Stomach (tissue), 9 donors: Measurements from ENCODE around the gene FOXO6. TPM values are rescaled to one million over a fixed set of nuclear protein-coding genes. Genes with fewer than 3 reads are reported as not detected.

Experiments used
- DNase-seq, 2 donors: peaks; one replicate each; pipeline versions ENCODE4 v3.0.0 to v3.0.0-alpha.2; 2013 to 2019
- H3K27ac ChIP-seq, 5 donors: fragments of 200-600 bp in 4 of 5; sonication (generic) in 4 of 5; one replicate each; pipeline ENCODE4 v1.5.1; 2013 to 2019; ENCODE audit warnings: mild to moderate bottlenecking in 1 of 5, moderate library complexity in 1 of 5
- H3K27me3 ChIP-seq, 3 donors: fragments of 200-600 bp; sonication (generic); one replicate each; pipeline ENCODE4 v1.5.1; 2017 to 2019; ENCODE audit warnings: mixed run types in 1 of 3
- H3K36me3 ChIP-seq, 4 donors: fragments of 200-600 bp; sonication (generic); 1 replicate in 3 of 4; 2 replicates in 1 of 4; pipeline ENCODE4 v1.5.1; 2016 to 2019
- H3K4me1 ChIP-seq, 4 donors: fragments of 200-600 bp; sonication (generic); one replicate each; pipeline ENCODE4 v1.5.1; 2016 to 2019
- H3K4me3 ChIP-seq, 4 donors: fragments of 200-600 bp; sonication (generic) in 3 of 4; one replicate each; pipeline ENCODE4 v1.5.1; 2016 to 2019; ENCODE audit warnings: mild to moderate bottlenecking in 1 of 4
- H3K9me3 ChIP-seq, 4 donors: fragments of 200-600 bp; sonication (generic); one replicate each; pipeline ENCODE4 v1.5.1; 2016 to 2019
- EP300 ChIP-seq: sonication (generic); formaldehyde crosslinking; IDR thresholded peaks from one replicate; pipeline ENCODE4 v1.6.1; 2017; ENCODE audit warnings: antibody characterized with exemption
- POLR2A ChIP-seq, 4 donors: fragments of 450-650 bp; IDR thresholded peaks; one replicate each; pipeline ENCODE4 v1.6.1; 2016; ENCODE audit warnings: antibody characterized with exemption in 4 of 4, control low read depth in 2 of 4, mild to moderate bottlenecking in 1 of 4, moderate library complexity in 1 of 4
- POLR2AphosphoS5 ChIP-seq, 3 donors: sonication (generic); formaldehyde crosslinking; IDR thresholded peaks; one replicate each; pipeline ENCODE4 v1.6.1; 2016; ENCODE audit warnings: antibody characterized with exemption in 3 of 3
- WGBS, 5 donors: extraction: QIAGEN DNeasy Blood & Tissue Kit in 3 of 5; methylation state at CpG; one replicate each; pipeline versions ENCODE4 v1.1.5 to v1.1.7; 2013 to 2018; 5-methylcytosine and 5-hydroxymethylcytosine counted together
- intact Hi-C: fragments of 100-400 bp; cut with DNase I; formaldehyde crosslinking; loops from one replicate; pipeline ENCODE4 v1.15.1; 2023; ENCODE audit warnings: low total_unique reads
- polyA plus RNA-seq, 3 donors: library from polyadenylated mRNA; stranded (reverse); fragments of 200-250 nt; gene quantifications; one replicate each; pipeline ENCODE4 v1.2.3, GENCODE V29; 2013
- total RNA-seq, 5 donors: library from RNA; depleted of rRNA; stranded (reverse); fragments of >200 nt; gene quantifications; one replicate each; pipeline versions ENCODE4 v1.1.0 to v1.2.3, GENCODE V29; 2014 to 2016
- TF ChIP-seq, protein P1 (sequence below), 7 experiments: fragments of 450-650 bp in 4 of 7; fragments of 200-600 bp in 3 of 7; sonication (generic) in 3 of 7; IDR thresholded peaks; one replicate each; pipeline ENCODE4 v1.5.1; 2016 to 2019; ENCODE audit warnings: antibody characterized with exemption in 7 of 7, control low read depth in 2 of 7, mild to moderate bottlenecking in 1 of 7
- donor health status: healthy with polysubstance abuse.
- donor health status: Bipolar disorder and iron deficiency.
- donor health status: healthy.

The FOXO6 gene
- total and polyA plus RNA-seq, 8 donors: under 0.01 to 1.1 (median 0.60) TPM; not detected in 4

DNA sequence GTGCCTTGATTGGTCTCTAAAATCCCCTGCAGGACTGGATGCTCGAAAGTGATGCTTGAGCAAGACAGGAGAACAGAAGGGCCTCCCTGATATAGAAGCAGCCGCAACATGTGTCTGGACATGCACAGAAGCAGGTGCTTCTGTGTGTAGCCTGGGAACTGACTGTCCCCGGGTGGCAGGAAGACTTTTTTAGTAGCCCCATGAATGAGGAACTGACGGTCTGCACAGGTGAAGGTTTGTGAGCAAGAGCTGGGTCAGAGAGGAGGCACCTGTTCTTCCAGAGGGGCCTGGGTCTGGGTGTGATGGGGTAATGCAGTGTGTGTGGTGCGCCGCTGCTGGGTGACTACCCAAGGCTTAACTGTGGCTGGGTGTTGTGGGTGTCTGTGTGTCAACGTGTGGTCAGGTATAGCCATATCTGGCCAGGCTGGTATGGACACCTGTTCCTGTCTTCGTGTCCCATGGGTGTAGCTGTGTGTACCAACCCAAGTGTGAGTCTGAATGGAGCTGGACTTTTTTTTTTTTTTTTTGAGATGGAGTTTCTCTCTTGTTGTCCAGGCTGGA, 39.1 kb upstream of the FOXO6 start:
- TF ChIP-seq, protein P1, sequence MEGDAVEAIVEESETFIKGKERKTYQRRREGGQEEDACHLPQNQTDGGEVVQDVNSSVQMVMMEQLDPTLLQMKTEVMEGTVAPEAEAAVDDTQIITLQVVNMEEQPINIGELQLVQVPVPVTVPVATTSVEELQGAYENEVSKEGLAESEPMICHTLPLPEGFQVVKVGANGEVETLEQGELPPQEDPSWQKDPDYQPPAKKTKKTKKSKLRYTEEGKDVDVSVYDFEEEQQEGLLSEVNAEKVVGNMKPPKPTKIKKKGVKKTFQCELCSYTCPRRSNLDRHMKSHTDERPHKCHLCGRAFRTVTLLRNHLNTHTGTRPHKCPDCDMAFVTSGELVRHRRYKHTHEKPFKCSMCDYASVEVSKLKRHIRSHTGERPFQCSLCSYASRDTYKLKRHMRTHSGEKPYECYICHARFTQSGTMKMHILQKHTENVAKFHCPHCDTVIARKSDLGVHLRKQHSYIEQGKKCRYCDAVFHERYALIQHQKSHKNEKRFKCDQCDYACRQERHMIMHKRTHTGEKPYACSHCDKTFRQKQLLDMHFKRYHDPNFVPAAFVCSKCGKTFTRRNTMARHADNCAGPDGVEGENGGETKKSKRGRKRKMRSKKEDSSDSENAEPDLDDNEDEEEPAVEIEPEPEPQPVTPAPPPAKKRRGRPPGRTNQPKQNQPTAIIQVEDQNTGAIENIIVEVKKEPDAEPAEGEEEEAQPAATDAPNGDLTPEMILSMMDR (IDR thresholded peaks at IDR 0.05): no peak
- TF ChIP-seq EP300 (no peak), POLR2A (IDR thresholded peaks at IDR 0.05) (no peak), POLR2AphosphoS5 (IDR thresholded peaks at IDR 0.05) (no peak)
- Histone ChIP-seq H3K9me3 (no peaks in the 10 kb centered on the region), H3K27me3 (peaks cover 0 to 5% (median 0%) of the 10 kb centered on the region in 3 donors), H3K4me1 (peaks cover 0 to 13% (median 10%) of the 10 kb centered on the region in 4 donors), H3K4me3 (no peak overlapping the region), H3K36me3 (no peaks in the 10 kb centered on the region), H3K27ac (no peak overlapping the region)
- DNase-seq: no peak
- 87 to 95% (median 93%) methylated on average over 8 of the region's 8 CpGs for WGBS, 5 donors
- intact Hi-C loops: no loop called here

DNA sequence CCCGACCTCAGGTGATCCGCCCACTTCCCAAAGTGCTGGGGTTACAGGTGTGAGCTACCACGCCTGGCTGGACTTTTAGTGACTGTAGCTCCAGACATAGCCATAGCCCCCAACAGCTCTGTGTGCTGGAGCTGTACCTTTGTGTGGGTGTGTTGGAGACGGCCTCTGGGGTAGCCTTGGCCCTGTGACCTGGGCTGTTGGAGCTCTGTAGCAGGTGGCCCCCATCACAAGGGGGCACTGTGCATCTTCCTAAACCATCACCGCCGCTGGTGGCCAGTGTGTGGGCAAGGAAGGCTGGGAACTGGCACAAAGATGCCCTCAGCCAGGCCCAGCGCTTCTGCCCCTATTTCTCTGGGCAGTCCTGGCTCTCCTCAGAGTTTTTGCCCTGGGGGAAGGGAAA, 38.4 kb upstream of the FOXO6 start:
- Histone ChIP-seq H3K27ac (no peak overlapping the region), H3K4me1 (peaks cover 0 to 13% (median 10%) of the 10 kb centered on the region in 4 donors), H3K4me3 (no peak overlapping the region), H3K9me3 (no peaks in the 10 kb centered on the region), H3K27me3 (peaks cover 0 to 5% (median 0%) of the 10 kb centered on the region in 3 donors), H3K36me3 (no peaks in the 10 kb centered on the region)
- WGBS, 5 donors: 59 to 73% (median 64%) methylated on average over 7 of the region's 7 CpGs
- intact Hi-C loops: no loop called here
- DNase-seq: peak; percentile 67 to 71
- TF ChIP-seq, protein P1 (IDR thresholded peaks at IDR 0.05): peak in 4 of 7 experiments; percentile 13 to 61 (median 48)
- TF ChIP-seq POLR2A (IDR thresholded peaks at IDR 0.05): no peak

DNA sequence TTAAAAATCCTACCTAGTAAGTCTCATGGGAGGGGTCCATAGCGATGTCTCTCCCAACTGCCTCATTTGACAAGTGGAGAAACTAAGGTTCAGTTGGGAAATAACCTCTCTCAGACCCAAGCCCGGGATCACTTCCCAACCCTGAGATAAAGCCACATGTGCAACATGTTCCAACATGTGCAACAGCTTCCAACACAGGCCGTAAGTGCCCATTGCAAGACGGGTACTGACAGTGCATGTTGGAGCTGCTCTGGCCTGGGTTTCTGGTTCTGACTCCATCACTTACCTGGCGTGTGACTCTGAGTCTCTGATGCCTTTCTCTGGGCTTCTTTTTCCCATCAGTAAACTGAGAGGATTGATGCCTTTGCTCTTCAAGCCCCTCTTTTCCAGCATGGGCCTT, 38.0 kb upstream of the FOXO6 start:
- Histone ChIP-seq H3K36me3 (no peaks in the 10 kb centered on the region), H3K4me3 (no peak overlapping the region), H3K27ac (no peak overlapping the region), H3K4me1 (peaks cover 0 to 13% (median 10%) of the 10 kb centered on the region in 4 donors), H3K27me3 (peaks cover 0 to 5% (median 0%) of the 10 kb centered on the region in 3 donors), H3K9me3 (no peaks in the 10 kb centered on the region)
- WGBS, 5 donors: 86 to 95% (median 88%) methylated on average over 5 of the region's 5 CpGs
- intact Hi-C loops: no loop called here
- DNase-seq: no peak
- TF ChIP-seq POLR2A (IDR thresholded peaks at IDR 0.05) (no peak), POLR2AphosphoS5 (IDR thresholded peaks at IDR 0.05) (no peak)

DNA sequence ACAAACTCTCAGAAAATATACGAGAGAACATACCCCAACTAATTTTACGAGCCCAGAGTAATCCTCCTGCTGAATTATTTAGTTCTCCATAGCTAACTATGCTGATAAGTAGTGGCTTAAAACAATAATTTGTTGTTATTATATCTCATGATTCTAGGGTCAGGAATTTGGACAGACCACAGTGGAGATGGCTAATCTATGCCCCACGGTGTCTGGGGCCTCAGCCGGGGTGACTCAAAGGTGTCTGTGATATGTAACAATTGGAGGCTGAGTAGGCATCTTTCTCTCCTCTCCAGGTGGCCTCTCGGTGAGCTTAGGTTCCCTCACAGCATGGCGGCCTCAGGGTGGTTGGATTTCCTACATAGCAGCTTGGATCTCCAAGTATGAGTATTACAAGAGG, 35.4 kb upstream of the FOXO6 start:
- H3K4me1 ChIP-seq: no peaks in the 10 kb centered on the region
- TF ChIP-seq, protein P1 (IDR thresholded peaks at IDR 0.05): no peak
- TF ChIP-seq POLR2A (IDR thresholded peaks at IDR 0.05) (no peak), EP300 (no peak), POLR2AphosphoS5 (IDR thresholded peaks at IDR 0.05) (no peak)
- no peaks in the 10 kb centered on the region for H3K9me3 ChIP-seq
- no peak for DNase-seq
- no peak overlapping the region for H3K4me3 ChIP-seq
- no peak overlapping the region for H3K27ac ChIP-seq
- WGBS, 5 donors: 82 to 89% (median 89%) methylated on average over 6 of the region's 6 CpGs
- H3K36me3 ChIP-seq: no peaks in the 10 kb centered on the region
- H3K27me3 ChIP-seq: peaks cover 0 to 5% (median 0%) of the 10 kb centered on the region in 3 donors
- intact Hi-C loops: no loop called here

DNA sequence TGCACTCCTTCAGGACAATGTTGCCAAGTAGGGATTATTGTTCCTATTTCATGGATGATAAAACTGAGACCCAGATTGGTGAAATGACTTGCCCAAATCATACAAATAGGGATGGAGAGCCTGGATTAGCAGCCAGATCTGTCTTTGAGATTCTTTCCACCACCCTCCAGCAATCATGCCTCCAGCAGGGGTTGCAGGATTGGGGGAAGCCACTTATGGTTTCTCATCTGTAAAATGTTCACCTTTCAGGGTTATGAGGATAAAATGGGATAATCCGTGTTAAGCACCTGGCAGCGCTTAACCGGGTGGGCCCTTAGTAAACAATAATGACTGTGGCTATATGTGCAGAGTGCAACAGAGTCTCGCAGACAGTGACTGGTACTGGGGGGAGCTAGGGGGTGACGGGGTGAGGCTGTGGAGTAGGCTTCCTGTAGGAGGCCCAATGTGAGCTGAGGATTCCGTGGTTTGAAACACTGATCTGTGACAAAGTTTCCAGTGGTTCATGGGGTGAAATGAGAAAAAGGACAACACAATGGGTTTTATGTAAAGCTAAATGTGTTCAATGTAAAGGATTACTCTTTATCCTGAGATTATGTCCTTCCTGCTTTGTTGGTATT, 33.7 kb upstream of the FOXO6 start:
- Histone ChIP-seq H3K4me3 (no peak overlapping the region), H3K27me3 (peaks cover 0 to 7% (median 0%) of the 10 kb centered on the region in 3 donors), H3K27ac (no peak overlapping the region), H3K9me3 (no peaks in the 10 kb centered on the region), H3K4me1 (no peaks in the 10 kb centered on the region), H3K36me3 (no peaks in the 10 kb centered on the region)
- DNase-seq: no peak
- 63 to 72% (median 71%) methylated on average over 6 of the region's 6 CpGs for WGBS, 5 donors
- intact Hi-C loops: no loop called here
- TF ChIP-seq EP300 (no peak), POLR2A (IDR thresholded peaks at IDR 0.05) (no peak), POLR2AphosphoS5 (IDR thresholded peaks at IDR 0.05) (no peak)
- TF ChIP-seq, protein P1 (IDR thresholded peaks at IDR 0.05): no peak
